HEK293 (cell line): ENCODE results near the gene POLA2.

Source experiments
- CTCF ChIA-PET: fragments of 350-600 bp; formaldehyde crosslinking; extraction: SDS; loops from one replicate; lab custom pipeline; 2021; ENCODE audit warnings: antibody characterized with exemption; lab: Yijun Ruan, JAX
- POLR2A ChIA-PET: fragments of 300-600 bp; formaldehyde crosslinking; extraction: SDS; loops from one replicate; lab custom pipeline; 2020; ENCODE audit warnings: antibody characterized with exemption, inconsistent platforms; lab: Yijun Ruan, JAX
- H3K27ac ChIP-seq: fragments of 200-500 bp; sonication (Bioruptor generic); 2 replicates; pipeline ENCODE4 v1.5.1; 2014; ENCODE audit warnings: low read depth, low read length, control low read depth, inconsistent platforms; ENCODE audit errors: extremely low read depth
- H3K36me3 ChIP-seq, 2 experiments: fragments of 200-500 bp in 1 of 2; sonication (Bioruptor generic) in 1 of 2; 1 replicate in 1 of 2; 2 replicates in 1 of 2; pipeline ENCODE4 v1.5.1; 2014 to 2017; ENCODE audit warnings: inconsistent platforms in 2 of 2, low read length in 2 of 2; ENCODE audit not compliant: control insufficient read depth in 2 of 2, insufficient read depth in 1 of 2
- H3K4me1 ChIP-seq: fragments of 200-500 bp; sonication (Bioruptor generic); 2 replicates; pipeline ENCODE4 v1.5.1; 2014; ENCODE audit warnings: mild to moderate bottlenecking, low read length, inconsistent platforms; ENCODE audit not compliant: control insufficient read depth, insufficient read depth
- H3K4me3 ChIP-seq: 2 replicates; pipeline ENCODE4 v1.5.1; 2011; ENCODE audit warnings: low read depth, mild to moderate bottlenecking, control low read depth, low read length, moderate library complexity
- H3K9me3 ChIP-seq: fragments of 200-500 bp; sonication (Bioruptor generic); 2 replicates; pipeline ENCODE4 v1.5.1; 2014; ENCODE audit warnings: low read depth, low read length, inconsistent platforms; ENCODE audit not compliant: control insufficient read depth, insufficient read depth
- GLIS2 ChIP-seq: fragments of 450-650 bp; formaldehyde crosslinking; IDR thresholded peaks from 2 replicates; pipeline ENCODE4 v1.5.1; 2016; ENCODE audit warnings: missing biosample characterization, missing genetic modification characterization
- PRDM10 ChIP-seq: fragments of 450-650 bp; formaldehyde crosslinking; IDR thresholded peaks from 2 replicates; pipeline ENCODE4 v1.5.1; 2016; ENCODE audit warnings: missing biosample characterization, missing genetic modification characterization
- PRDM4 ChIP-seq: fragments of 450-650 bp; formaldehyde crosslinking; IDR thresholded peaks from 2 replicates; pipeline ENCODE4 v1.5.1; 2017; ENCODE audit warnings: missing biosample characterization, missing genetic modification characterization
- SCRT1 ChIP-seq: fragments of 450-650 bp; formaldehyde crosslinking; IDR thresholded peaks from 2 replicates; pipeline ENCODE4 v1.5.1; 2016; ENCODE audit warnings: missing biosample characterization, missing genetic modification characterization, borderline replicate concordance
- SCRT2 ChIP-seq: fragments of 450-650 bp; formaldehyde crosslinking; IDR thresholded peaks from 2 replicates; pipeline ENCODE4 v1.5.1; 2016; ENCODE audit warnings: missing biosample characterization, missing genetic modification characterization
- WT1 ChIP-seq: fragments of 450-650 bp; formaldehyde crosslinking; IDR thresholded peaks from 2 replicates; pipeline ENCODE4 v1.5.1; 2016; ENCODE audit warnings: missing biosample characterization, missing genetic modification characterization
- YY2 ChIP-seq: fragments of 450-650 bp; formaldehyde crosslinking; IDR thresholded peaks from 2 replicates; pipeline ENCODE4 v1.5.1; 2016; ENCODE audit warnings: missing biosample characterization, missing genetic modification characterization
- ZBTB10 ChIP-seq: fragments of 450-650 bp; formaldehyde crosslinking; IDR thresholded peaks from 2 replicates; pipeline ENCODE4 v1.5.1; 2016; ENCODE audit warnings: missing biosample characterization, missing genetic modification characterization
- ZIC2 ChIP-seq: fragments of 450-650 bp; formaldehyde crosslinking; IDR thresholded peaks from 2 replicates; pipeline ENCODE4 v1.5.1; 2016; ENCODE audit warnings: missing biosample characterization, missing genetic modification characterization
- ZNF140 ChIP-seq: fragments of 450-650 bp; formaldehyde crosslinking; IDR thresholded peaks from 2 replicates; pipeline ENCODE4 v1.5.1; 2016; ENCODE audit warnings: missing biosample characterization, missing genetic modification characterization
- ZNF157 ChIP-seq: fragments of 450-650 bp; formaldehyde crosslinking; IDR thresholded peaks from 2 replicates; pipeline ENCODE4 v1.5.1; 2016; ENCODE audit warnings: missing biosample characterization, missing genetic modification characterization
- ZNF292 ChIP-seq: fragments of 450-650 bp; formaldehyde crosslinking; IDR thresholded peaks from 2 replicates; pipeline ENCODE4 v1.5.1; 2016; ENCODE audit warnings: low read depth, missing biosample characterization, missing genetic modification characterization, borderline replicate concordance
- ZNF302 ChIP-seq: fragments of 450-650 bp; formaldehyde crosslinking; IDR thresholded peaks from 2 replicates; pipeline ENCODE4 v1.5.1; 2016; ENCODE audit warnings: missing biosample characterization, missing genetic modification characterization, low read depth
- ZNF416 ChIP-seq: fragments of 450-650 bp; formaldehyde crosslinking; IDR thresholded peaks from 2 replicates; pipeline ENCODE4 v1.5.1; 2016; ENCODE audit warnings: missing biosample characterization, missing genetic modification characterization
- TF ChIP-seq, protein P1 (sequence below): fragments of 450-650 bp; formaldehyde crosslinking; IDR thresholded peaks from 2 replicates; pipeline ENCODE4 v1.5.1; 2016; ENCODE audit warnings: missing biosample characterization, missing genetic modification characterization
- TF ChIP-seq, protein P2 (sequence below): fragments of 450-650 bp; formaldehyde crosslinking; IDR thresholded peaks from 2 replicates; pipeline ENCODE4 v1.5.1; 2017; ENCODE audit warnings: missing biosample characterization, missing genetic modification characterization

POLA2 gene

GRCh38 chr11:65260756-65261590 lies 789 bp upstream of the POLA2 start:
- Histone ChIP-seq H3K36me3 (peaks cover 0 to 22% of the 10 kb centered on the region in 2 experiments; a peak in 2 of 3 replicates), H3K27ac (peak overlapping the region; percentile 62), H3K9me3 (no peaks in the 10 kb centered on the region), H3K4me1 (no peaks in the 10 kb centered on the region), H3K4me3 (peak overlapping the region; percentile 54)
- ChIA-PET POLR2A (interaction anchor here (0.9 to 2.2 kb wide), 32 partner anchors 8 to 482 kb away, joined by 3 to 28 read pairs (median 4); partner anchors contain the start of genes CAPN1, CDC42EP2, DPF2 and FAU), CTCF (interaction anchor here (0.6 to 2.3 kb wide), 4 partner anchors 13 to 69 kb away, joined by 4 to 15 read pairs (median 7); no protein-coding TSS in a partner anchor)
- TF ChIP-seq GLIS2 (tag by site-specific recombination) = no peak
- TF ChIP-seq ZBTB10 (tag by site-specific recombination) = peak; percentile 61; the same call in 1 of the 2 replicates
- TF ChIP-seq ZIC2 (tag by site-specific recombination) = no peak
- TF ChIP-seq ZNF416 (tag by site-specific recombination) = no peak
- TF ChIP-seq PRDM10 = peak; percentile 96
- TF ChIP-seq WT1 (tag by site-specific recombination) = 0 out of 2 replicates have a peak, but pooled peaks have one; percentile 7
- TF ChIP-seq YY2 (tag by site-specific recombination) = peak; percentile 31; the same call in 1 of the 2 replicates
- no peak for TF ChIP-seq ZNF157 (tag by site-specific recombination)
- TF ChIP-seq SCRT2 (tag by site-specific recombination) = 0 out of 2 replicates have a peak, but pooled peaks have one; percentile 25

DNA sequence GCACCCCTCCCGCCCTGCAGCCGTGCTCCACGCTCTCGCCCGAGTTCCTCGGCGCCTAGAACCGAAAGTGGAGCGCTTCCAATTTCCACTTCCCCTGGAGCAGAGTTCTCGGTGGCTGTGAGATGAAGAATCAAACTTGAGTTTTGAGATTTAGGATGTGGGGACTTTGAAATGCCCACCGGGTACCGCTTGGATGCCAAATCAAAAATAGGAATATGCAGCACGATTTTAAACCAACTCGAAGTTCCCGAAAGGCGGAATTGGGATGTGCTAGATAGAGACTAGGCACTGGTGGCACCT lies 569 bp downstream of the POLA2 start:
- POLR2A ChIA-PET = interaction anchor here (0.6 to 2.2 kb wide), 37 partner anchors 10 to 278 kb away, joined by 3 to 28 read pairs (median 4); partner anchors contain the start of genes CAPN1, CDC42EP2, DPF2 and FAU
- TF ChIP-seq, protein P1, sequence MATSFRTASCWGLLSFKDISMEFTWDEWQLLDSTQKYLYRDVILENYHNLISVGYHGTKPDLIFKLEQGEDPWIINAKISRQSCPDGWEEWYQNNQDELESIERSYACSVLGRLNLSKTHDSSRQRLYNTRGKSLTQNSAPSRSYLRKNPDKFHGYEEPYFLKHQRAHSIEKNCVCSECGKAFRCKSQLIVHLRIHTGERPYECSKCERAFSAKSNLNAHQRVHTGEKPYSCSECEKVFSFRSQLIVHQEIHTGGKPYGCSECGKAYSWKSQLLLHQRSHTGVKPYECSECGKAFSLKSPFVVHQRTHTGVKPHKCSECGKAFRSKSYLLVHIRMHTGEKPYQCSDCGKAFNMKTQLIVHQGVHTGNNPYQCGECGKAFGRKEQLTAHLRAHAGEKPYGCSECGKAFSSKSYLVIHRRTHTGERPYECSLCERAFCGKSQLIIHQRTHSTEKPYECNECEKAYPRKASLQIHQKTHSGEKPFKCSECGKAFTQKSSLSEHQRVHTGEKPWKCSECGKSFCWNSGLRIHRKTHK (tag by site-specific recombination) = no peak
- TF ChIP-seq PRDM4 (tag by site-specific recombination) = no peak
- TF ChIP-seq ZNF292 = no peak
- no peak for TF ChIP-seq GLIS2 (tag by site-specific recombination)
- TF ChIP-seq ZNF302 (tag by site-specific recombination) = no peak
- TF ChIP-seq ZNF140 (tag by site-specific recombination) = no peak
- TF ChIP-seq PRDM10 = no peak
- TF ChIP-seq SCRT1 (tag by site-specific recombination) = no peak
- TF ChIP-seq, protein P2, sequence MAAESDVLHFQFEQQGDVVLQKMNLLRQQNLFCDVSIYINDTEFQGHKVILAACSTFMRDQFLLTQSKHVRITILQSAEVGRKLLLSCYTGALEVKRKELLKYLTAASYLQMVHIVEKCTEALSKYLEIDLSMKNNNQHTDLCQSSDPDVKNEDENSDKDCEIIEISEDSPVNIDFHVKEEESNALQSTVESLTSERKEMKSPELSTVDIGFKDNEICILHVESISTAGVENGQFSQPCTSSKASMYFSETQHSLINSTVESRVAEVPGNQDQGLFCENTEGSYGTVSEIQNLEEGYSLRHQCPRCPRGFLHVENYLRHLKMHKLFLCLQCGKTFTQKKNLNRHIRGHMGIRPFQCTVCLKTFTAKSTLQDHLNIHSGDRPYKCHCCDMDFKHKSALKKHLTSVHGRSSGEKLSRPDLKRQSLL (tag by site-specific recombination) = no peak

More for the DNA sequence above, 569 bp downstream of the POLA2 start:
- Histone ChIP-seq H3K27ac (peak overlapping the region; percentile 70), H3K4me3 (peak overlapping the region; percentile 79), H3K4me1 (no peaks in the 10 kb centered on the region), H3K9me3 (no peaks in the 10 kb centered on the region), H3K36me3 (peaks cover 0 to 35% of the 10 kb centered on the region in 2 experiments; a peak in 2 of 3 replicates)
- CTCF ChIA-PET = interaction anchor here (0.5 to 2.3 kb wide), 8 partner anchors 12 to 68 kb away, joined by 3 to 15 read pairs (median 4); no protein-coding TSS in a partner anchor
